HG02678 (cell line): ENCODE measurements around the gene OR10W1.
A peak's percentile ranks its signal among the peaks of the same experiment; 100 is the strongest.

Source experiments
- ATAC-seq: cut with Tn5 transposase; IDR thresholded peaks from one replicate; pipeline ENCODE4 v1.9.1; 2021; ENCODE audit warnings: mild to moderate bottlenecking, moderate library complexity; ENCODE audit not compliant: unreplicated experiment

OR10W1 gene

GRCh38 chr11:58268142-58268541, at the start of gene OR10W1:
TSS of gene OR10W1 (minus strand) at chr11:58268260. CDS start at chr11:58267858, 402 bp downstream.
- no peak for ATAC-seq

GRCh38 chr11:58316142-58316541, 48.1 kb upstream of the OR10W1 start:
- ATAC-seq, result no peak

- ATAC-seq, result no peak
Observed at GRCh38 chr11:58301576-58301975, 33.5 kb upstream of the OR10W1 start.

DNA sequence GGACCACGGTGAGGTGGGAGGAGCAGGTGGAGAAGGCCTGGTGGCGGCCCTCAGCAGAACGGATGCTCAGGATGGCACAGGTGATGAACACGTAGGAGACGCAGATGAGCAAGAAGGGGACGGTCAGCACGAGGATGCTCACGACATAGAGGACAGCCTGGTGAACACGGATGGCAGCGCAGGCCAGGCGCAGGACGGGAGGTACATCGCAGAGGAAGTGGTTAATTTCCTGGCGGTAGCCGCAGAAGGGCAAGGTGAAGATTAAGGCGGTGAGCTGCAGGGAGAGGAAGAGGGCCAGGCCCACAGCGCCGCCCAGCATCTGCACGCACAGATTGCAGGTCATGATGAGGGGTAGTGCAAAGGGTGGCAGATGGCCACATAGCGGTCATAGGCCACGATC, 24.0 kb upstream of the OR10W1 start:
- no peak for ATAC-seq

- no peak for ATAC-seq
Observed at GRCh38 chr11:58289266-58289665, 21.2 kb upstream of the OR10W1 start.

DNA sequence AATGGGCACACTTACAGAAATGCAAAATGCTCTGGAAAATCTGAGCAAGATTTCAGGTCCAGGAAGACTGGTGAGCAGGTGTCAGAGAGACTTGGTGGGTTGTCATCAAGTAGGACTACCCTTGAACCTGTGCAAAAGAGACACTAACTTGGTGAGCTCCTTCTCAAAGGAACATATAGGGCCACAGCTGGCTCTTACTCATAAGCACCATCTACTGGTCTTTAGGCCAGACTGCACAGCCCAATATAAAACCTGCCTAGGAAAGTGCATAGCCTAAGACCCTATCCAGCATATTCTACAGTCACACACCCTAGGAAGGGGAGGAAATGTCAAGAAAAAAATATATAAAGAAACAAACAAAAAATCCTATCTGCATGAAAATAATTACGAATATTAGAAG, 18.2 kb upstream of the OR10W1 start:
- peak; percentile 80 for ATAC-seq

GRCh38 chr11:58285483-58286040, 17.5 kb upstream of the OR10W1 start:
- ATAC-seq, result no peak

GRCh38 chr11:58276151-58276550, 8.1 kb upstream of the OR10W1 start:
- no peak for ATAC-seq

GRCh38 chr11:58275002-58275401, 6.9 kb upstream of the OR10W1 start:
- ATAC-seq, result no peak

- no peak for ATAC-seq
Observed at GRCh38 chr11:58259983-58260382, 8.1 kb downstream of the OR10W1 start.

DNA sequence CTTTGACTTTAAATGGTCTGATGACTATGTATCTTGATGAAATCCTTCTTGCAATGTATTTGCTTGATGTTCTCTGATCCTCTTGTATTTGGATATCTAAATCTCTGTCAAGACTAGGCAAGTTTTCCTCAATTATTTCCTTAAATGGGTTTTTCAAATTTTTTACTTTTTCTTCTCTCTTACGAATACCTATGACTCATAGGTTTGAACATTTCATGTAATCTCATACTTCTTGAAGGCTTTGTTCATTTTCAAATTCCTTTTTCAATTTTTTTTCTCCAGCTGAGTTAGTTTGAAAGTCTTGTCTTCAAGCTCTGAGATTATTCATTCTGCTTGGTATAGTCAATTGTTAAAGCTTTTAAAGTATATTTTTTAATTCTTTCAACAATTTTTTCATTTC, 13.1 kb downstream of the OR10W1 start:
- ATAC-seq, result no peak

DNA sequence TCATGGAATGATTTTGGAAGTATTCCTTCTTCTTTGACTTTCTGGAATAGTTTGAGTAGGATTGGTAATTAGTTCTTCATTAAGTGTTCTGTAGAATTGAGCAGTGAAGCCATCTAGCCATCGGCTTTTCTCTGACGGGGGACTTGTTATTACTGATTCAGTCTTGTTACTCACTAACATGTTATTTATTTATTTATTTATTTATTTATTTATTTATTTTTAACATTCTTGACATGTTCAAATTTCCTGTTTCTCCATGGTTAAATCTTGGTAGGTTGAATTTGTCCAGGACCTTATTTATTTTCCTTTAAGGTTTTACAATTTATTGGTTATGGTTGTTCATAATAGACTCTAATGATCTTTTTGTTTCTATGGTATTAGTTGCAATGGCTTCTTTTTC, 24.1 kb downstream of the OR10W1 start:
- ATAC-seq, result no peak

DNA sequence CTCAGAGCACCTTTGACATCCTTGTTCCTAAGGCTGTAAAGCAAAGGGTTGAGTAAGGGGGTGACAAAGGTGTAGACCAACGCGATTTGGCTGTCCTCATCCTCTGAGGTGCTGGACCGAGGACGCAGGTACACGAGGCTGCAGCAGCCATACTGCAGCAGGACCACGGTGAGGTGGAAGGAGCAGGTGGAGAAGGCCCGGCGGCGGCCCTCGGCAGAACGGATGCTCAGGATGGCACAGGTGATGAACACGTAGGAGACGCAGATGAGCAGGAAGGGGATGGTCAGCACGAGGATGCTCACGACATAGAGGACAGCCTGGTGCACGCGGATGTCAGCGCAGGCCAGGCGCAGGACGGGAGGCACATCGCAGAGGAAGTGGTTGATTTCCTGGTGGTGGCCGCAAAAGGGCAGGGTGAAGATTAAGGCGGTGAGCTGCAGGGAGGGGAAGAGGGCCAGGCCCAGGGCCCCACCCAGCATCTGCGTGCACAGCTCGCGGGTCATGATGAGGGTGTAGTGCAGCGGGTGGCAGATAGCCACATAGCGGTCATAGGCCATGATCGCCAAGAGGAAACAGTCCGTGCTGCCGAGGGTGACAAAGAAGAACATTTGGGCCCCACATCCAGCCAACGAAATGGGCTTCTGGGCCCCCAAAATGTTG, 40.0 kb downstream of the OR10W1 start:
- ATAC-seq, result no peak

DNA sequence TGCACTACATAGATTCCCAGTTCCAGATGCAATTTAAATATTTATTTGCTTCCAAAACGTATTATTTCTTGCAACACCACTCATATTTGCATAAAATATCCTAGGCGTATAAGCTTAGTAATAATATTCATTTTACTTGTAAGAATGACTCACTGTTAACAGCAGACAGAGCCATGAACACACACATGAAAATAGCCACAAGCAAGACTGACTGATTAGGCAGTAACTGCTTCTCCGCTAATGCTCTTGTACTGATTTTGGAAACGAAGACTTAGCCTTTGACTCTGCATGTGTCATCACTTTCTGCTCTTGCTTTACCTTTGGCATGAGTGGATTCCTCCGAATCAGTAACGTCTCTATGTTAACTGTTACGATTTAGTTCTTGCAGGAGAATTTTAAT, 45.3 kb downstream of the OR10W1 start:
- no peak for ATAC-seq
